ENCODE data around the gene DLGAP1. TPM values are rescaled to one million over a fixed set of nuclear protein-coding genes. Genes with fewer than 3 reads are reported as not detected.

Gene DLGAP1
- total and polyA plus RNA-seq, 2 of the 13 experiments (the other 11 are each of a cell fraction or from before 2014, with no cell fraction given): 0.01 TPM; not detected in 1

DNA sequence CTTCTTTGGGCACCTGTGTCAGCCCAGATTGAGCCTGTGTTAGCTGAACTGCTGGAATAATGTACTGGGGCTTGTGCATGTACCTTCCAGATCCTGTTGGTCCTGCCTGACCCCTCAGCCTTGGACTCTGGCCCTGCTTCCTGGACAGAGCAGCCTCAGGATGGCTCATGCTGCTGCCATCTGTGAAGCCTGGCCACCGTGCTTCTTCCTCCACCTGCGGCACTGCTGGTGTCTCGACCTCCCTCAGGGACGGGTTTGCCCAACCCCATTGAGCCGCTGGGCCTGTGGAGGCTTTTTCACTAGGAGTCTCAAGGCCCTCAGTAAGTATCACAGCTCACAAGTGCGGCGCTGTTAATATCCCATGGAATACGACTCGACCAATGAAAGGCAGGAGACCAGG, 662.4 kb downstream of the DLGAP1 start:
- DNase-seq (ENCODE audit: low spot score) (no peak), ATAC-seq (no peak), FAIRE-seq (no peak)
- no CpG with 5 or more reads among the region's 9 CpGs for WGBS (ENCODE audit: low lambda C conversion rate)
- BruUV-seq (replicated peaks): no TSS peak
- in situ Hi-C loops (cut with HindIII; ENCODE audit: extremely low pct_ligation_motif_present, low pct_unique_long_range_greater_than_20kb): no loop called here
- H3K79me2 ChIP-seq (ENCODE audit: insufficient read depth, low read length): no peaks in the 10 kb centered on the region
- H3K9me3 ChIP-seq (ENCODE audit: low read length): no peaks in the 10 kb centered on the region
- intact Hi-C loops (cut with micrococcal nuclease; ENCODE audit: unreplicated experiment): no loop called here
- no peaks in the 10 kb centered on the region for H3K36me3 ChIP-seq (replicated peaks in 1 of 2; ENCODE audit: control insufficient read depth in 1 of 2, insufficient read depth in 2 of 2, low read length in 2 of 2)
- H3K4me1 ChIP-seq (ENCODE audit: insufficient read depth, low read length): no peaks in the 10 kb centered on the region
- CTCF ChIA-PET (ENCODE audit: low intra/inter-chr PET ratio, low total read pairs): no interaction called here
- no peak overlapping the region for H2AFZ ChIP-seq (ENCODE audit: low read length)
- peaks cover 0 to 4% of the 10 kb centered on the region in 2 experiments; a peak in 1 of 5 replicates for H3K27me3 ChIP-seq (ENCODE audit: control insufficient read depth in 1 of 2, insufficient read depth in 2 of 2, low read length in 2 of 2)
- no peak overlapping the region for H3K4me2 ChIP-seq (ENCODE audit: low read depth, low read length)
- no peak overlapping the region for H3K4me3 ChIP-seq (replicated peaks in 1 of 3; ENCODE audit: insufficient read depth in 1 of 3, low read depth in 2 of 3, low read length in 3 of 3)
- no peak overlapping the region for H3K27ac ChIP-seq (ENCODE audit: extremely low read length, insufficient read depth, low read length)
- POLR2A ChIA-PET: no interaction called here
- no peaks in the 10 kb centered on the region for H4K20me1 ChIP-seq (ENCODE audit: insufficient read depth, low read length)
- H3K9ac ChIP-seq (ENCODE audit: insufficient read depth, low read depth, low read length): no peak overlapping the region
- TF ChIP-seq ZNF44 (CRISPR knock-in tag; IDR thresholded peaks at IDR 0.05): no peak
- TF ChIP-seq, protein P1, sequence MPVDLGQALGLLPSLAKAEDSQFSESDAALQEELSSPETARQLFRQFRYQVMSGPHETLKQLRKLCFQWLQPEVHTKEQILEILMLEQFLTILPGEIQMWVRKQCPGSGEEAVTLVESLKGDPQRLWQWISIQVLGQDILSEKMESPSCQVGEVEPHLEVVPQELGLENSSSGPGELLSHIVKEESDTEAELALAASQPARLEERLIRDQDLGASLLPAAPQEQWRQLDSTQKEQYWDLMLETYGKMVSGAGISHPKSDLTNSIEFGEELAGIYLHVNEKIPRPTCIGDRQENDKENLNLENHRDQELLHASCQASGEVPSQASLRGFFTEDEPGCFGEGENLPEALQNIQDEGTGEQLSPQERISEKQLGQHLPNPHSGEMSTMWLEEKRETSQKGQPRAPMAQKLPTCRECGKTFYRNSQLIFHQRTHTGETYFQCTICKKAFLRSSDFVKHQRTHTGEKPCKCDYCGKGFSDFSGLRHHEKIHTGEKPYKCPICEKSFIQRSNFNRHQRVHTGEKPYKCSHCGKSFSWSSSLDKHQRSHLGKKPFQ (CRISPR knock-in tag; IDR thresholded peaks at IDR 0.05; ENCODE audit: insufficient replicate concordance): no peak
- TF ChIP-seq ZNF34 (CRISPR knock-in tag; IDR thresholded peaks at IDR 0.05; ENCODE audit: borderline replicate concordance): no peak
- TF ChIP-seq RBM22 (optimal IDR thresholded peaks at IDR 0.05; ENCODE audit: low read length): no peak
- TF ChIP-seq ELF3 (CRISPR knock-in tag; IDR thresholded peaks at IDR 0.05): no peak
- TF ChIP-seq, protein P2, sequence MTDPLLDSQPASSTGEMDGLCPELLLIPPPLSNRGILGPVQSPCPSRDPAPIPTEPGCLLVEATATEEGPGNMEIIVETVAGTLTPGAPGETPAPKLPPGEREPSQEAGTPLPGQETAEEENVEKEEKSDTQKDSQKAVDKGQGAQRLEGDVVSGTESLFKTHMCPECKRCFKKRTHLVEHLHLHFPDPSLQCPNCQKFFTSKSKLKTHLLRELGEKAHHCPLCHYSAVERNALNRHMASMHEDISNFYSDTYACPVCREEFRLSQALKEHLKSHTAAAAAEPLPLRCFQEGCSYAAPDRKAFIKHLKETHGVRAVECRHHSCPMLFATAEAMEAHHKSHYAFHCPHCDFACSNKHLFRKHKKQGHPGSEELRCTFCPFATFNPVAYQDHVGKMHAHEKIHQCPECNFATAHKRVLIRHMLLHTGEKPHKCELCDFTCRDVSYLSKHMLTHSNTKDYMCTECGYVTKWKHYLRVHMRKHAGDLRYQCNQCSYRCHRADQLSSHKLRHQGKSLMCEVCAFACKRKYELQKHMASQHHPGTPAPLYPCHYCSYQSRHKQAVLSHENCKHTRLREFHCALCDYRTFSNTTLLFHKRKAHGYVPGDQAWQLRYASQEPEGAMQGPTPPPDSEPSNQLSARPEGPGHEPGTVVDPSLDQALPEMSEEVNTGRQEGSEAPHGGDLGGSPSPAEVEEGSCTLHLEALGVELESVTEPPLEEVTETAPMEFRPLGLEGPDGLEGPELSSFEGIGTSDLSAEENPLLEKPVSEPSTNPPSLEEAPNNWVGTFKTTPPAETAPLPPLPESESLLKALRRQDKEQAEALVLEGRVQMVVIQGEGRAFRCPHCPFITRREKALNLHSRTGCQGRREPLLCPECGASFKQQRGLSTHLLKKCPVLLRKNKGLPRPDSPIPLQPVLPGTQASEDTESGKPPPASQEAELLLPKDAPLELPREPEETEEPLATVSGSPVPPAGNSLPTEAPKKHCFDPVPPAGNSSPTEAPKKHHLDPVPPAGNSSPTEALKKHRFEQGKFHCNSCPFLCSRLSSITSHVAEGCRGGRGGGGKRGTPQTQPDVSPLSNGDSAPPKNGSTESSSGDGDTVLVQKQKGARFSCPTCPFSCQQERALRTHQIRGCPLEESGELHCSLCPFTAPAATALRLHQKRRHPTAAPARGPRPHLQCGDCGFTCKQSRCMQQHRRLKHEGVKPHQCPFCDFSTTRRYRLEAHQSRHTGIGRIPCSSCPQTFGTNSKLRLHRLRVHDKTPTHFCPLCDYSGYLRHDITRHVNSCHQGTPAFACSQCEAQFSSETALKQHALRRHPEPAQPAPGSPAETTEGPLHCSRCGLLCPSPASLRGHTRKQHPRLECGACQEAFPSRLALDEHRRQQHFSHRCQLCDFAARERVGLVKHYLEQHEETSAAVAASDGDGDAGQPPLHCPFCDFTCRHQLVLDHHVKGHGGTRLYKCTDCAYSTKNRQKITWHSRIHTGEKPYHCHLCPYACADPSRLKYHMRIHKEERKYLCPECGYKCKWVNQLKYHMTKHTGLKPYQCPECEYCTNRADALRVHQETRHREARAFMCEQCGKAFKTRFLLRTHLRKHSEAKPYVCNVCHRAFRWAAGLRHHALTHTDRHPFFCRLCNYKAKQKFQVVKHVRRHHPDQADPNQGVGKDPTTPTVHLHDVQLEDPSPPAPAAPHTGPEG (CRISPR knock-in tag; IDR thresholded peaks at IDR 0.05): no peak
- no peak for TF ChIP-seq FOXA1 (IDR thresholded peaks at IDR 0.05)
- TF ChIP-seq FOXA1 (CRISPR knock-in tag; IDR thresholded peaks at IDR 0.05): no peak
- TF ChIP-seq, protein P3, sequence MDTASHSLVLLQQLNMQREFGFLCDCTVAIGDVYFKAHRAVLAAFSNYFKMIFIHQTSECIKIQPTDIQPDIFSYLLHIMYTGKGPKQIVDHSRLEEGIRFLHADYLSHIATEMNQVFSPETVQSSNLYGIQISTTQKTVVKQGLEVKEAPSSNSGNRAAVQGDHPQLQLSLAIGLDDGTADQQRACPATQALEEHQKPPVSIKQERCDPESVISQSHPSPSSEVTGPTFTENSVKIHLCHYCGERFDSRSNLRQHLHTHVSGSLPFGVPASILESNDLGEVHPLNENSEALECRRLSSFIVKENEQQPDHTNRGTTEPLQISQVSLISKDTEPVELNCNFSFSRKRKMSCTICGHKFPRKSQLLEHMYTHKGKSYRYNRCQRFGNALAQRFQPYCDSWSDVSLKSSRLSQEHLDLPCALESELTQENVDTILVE (CRISPR knock-in tag; IDR thresholded peaks at IDR 0.05): no peak
- TF ChIP-seq, protein P4, sequence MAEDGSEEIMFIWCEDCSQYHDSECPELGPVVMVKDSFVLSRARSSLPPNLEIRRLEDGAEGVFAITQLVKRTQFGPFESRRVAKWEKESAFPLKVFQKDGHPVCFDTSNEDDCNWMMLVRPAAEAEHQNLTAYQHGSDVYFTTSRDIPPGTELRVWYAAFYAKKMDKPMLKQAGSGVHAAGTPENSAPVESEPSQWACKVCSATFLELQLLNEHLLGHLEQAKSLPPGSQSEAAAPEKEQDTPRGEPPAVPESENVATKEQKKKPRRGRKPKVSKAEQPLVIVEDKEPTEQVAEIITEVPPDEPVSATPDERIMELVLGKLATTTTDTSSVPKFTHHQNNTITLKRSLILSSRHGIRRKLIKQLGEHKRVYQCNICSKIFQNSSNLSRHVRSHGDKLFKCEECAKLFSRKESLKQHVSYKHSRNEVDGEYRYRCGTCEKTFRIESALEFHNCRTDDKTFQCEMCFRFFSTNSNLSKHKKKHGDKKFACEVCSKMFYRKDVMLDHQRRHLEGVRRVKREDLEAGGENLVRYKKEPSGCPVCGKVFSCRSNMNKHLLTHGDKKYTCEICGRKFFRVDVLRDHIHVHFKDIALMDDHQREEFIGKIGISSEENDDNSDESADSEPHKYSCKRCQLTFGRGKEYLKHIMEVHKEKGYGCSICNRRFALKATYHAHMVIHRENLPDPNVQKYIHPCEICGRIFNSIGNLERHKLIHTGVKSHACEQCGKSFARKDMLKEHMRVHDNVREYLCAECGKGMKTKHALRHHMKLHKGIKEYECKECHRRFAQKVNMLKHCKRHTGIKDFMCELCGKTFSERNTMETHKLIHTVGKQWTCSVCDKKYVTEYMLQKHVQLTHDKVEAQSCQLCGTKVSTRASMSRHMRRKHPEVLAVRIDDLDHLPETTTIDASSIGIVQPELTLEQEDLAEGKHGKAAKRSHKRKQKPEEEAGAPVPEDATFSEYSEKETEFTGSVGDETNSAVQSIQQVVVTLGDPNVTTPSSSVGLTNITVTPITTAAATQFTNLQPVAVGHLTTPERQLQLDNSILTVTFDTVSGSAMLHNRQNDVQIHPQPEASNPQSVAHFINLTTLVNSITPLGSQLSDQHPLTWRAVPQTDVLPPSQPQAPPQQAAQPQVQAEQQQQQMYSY (CRISPR knock-in tag; IDR thresholded peaks at IDR 0.05): no peak
- no peak for TF ChIP-seq ZFP37 (CRISPR knock-in tag; IDR thresholded peaks at IDR 0.05; ENCODE audit: borderline replicate concordance)
- no peak for TF ChIP-seq NCOA2 (CRISPR knock-in tag; IDR thresholded peaks at IDR 0.05)
- TF ChIP-seq POLR2AphosphoS2 (IDR thresholded peaks at IDR 0.05; ENCODE audit: low read depth, low read length): no peak
- no peak for TF ChIP-seq SETDB1 (CRISPR knock-in tag; IDR thresholded peaks at IDR 0.05; ENCODE audit: borderline replicate concordance)

Data from HepG2 (cell line).